GM21526 (cell line): ENCODE measurements around the gene NLRP2B.
"Not testable (repeated sequence)": the region's sequence is repeated elsewhere in the genome, so short reads cannot be mapped to it uniquely, and the experiment has no call there.

Experiments
- ATAC-seq: cut with Tn5 transposase; IDR thresholded peaks from one replicate; pipeline ENCODE4 v1.9.1; 2021; ENCODE audit warnings: moderate library complexity; ENCODE audit not compliant: unreplicated experiment, low FRiP score

Gene NLRP2B

GRCh38 chrX:57680160-57680559 lies at the start of gene NLRP2B:
NLRP2B (minus strand) TSS chrX:57680260.
- no peak for ATAC-seq

- ATAC-seq, result not testable (repeated sequence)
These were observed 45.9 kb upstream of the NLRP2B start for GRCh38 chrX:57725995-57726394.

- ATAC-seq, result no peak
These were observed 1.3 kb upstream of the NLRP2B start for GRCh38 chrX:57681341-57681740.

GRCh38 chrX:57678686-57679428 lies 1.2 kb downstream of the NLRP2B start:
- ATAC-seq, result no peak

GRCh38 chrX:57677132-57677858 lies 2.8 kb downstream of the NLRP2B start:
- no peak for ATAC-seq

GRCh38 chrX:57675320-57675719 lies 4.7 kb downstream of the NLRP2B start:
- no peak for ATAC-seq

- ATAC-seq, result no peak
These were observed 5.2 kb downstream of the NLRP2B start for GRCh38 chrX:57674861-57675260.

- no peak for ATAC-seq
These were observed 10.1 kb downstream of the NLRP2B start for GRCh38 chrX:57669961-57670360.

GRCh38 chrX:57667010-57667409 lies 13.1 kb downstream of the NLRP2B start:
- no peak for ATAC-seq

GRCh38 chrX:57655065-57655464 lies 25.0 kb downstream of the NLRP2B start:
- no peak for ATAC-seq

- no peak for ATAC-seq
These were observed 27.4 kb downstream of the NLRP2B start for GRCh38 chrX:57652705-57653104.

GRCh38 chrX:57651169-57651919 lies 28.7 kb downstream of the NLRP2B start:
- no peak for ATAC-seq

GRCh38 chrX:57647020-57647419 lies 33.0 kb downstream of the NLRP2B start:
- no peak for ATAC-seq

- no peak for ATAC-seq
These were observed 36.4 kb downstream of the NLRP2B start for GRCh38 chrX:57643698-57644097.

- ATAC-seq, result no peak
These were observed 38.7 kb downstream of the NLRP2B start for GRCh38 chrX:57641338-57641737.

- ATAC-seq, result no peak
These were observed 39.4 kb downstream of the NLRP2B start for GRCh38 chrX:57640674-57641016.

GRCh38 chrX:57629438-57629837 lies 50.6 kb downstream of the NLRP2B start:
- ATAC-seq, result not testable (repeated sequence)
